AG10803 (cell line): ENCODE results near the gene SFR1.
A peak's percentile ranks its signal among the peaks of the same experiment; 100 is the strongest.

Source experiments
- DNase-seq: peaks from one replicate; pipeline ENCODE4 v3.0.0; 2010; ENCODE audit warnings: low read depth
- H3K4me3 ChIP-seq: 2 replicates; pipeline ENCODE4 v1.5.1; 2011; ENCODE audit warnings: mild to moderate bottlenecking, low read length, control low read depth
- CTCF ChIP-seq: conservative IDR thresholded peaks from 2 replicates; pipeline ENCODE4 v1.5.1; 2011; ENCODE audit warnings: mild to moderate bottlenecking, low read length, control low read depth, inconsistent platforms

The SFR1 gene

DNA sequence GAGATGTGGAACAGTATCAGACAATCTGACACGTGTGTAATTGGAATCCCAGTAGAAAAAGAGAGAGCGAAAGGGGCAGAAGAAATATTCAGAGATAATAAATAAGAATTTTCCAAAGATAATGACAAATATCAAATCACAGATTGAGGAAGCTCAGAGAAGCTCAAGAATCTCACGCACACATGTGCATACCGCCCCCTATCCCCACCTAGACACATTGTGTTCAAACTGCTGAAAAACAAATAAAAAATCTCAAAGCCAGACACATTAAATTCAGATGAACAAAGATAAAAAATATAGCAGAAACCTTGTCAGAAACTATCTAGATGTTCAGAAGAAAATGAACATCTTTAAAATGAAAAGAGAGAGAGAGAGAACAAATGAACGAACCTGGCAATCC, 17.2 kb downstream of the SFR1 start:
- DNase-seq: no peak
- peak; percentile 42 for TF ChIP-seq CTCF

DNA sequence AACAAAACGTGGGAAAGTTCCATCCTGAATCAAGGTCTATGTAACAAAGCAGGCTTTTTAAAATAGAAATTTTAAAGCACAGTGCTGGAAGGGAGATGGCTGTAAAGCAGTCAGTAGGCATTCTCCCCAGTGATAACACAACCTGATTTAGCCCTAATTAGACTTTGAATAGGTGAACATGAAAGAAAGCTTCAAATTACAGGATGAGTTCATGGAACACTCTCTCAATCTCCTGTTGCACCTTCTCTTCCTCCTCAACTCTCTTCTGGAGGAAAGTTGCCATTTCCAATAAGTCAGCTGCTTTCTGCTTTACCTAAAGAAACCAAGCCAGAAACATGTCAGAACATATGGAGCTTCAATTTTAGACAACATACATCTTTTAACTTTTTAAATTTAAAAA, 20.1 kb downstream of the SFR1 start:
- no peak overlapping the region for H3K4me3 ChIP-seq
- no peak for TF ChIP-seq CTCF
- no peak for DNase-seq

More for the DNA sequence above, 17.2 kb downstream of the SFR1 start:
- H3K4me3 ChIP-seq: no peak overlapping the region

GRCh38 chr10:104143829-104144228, 21.9 kb downstream of the SFR1 start:
- no peak for DNase-seq

DNA sequence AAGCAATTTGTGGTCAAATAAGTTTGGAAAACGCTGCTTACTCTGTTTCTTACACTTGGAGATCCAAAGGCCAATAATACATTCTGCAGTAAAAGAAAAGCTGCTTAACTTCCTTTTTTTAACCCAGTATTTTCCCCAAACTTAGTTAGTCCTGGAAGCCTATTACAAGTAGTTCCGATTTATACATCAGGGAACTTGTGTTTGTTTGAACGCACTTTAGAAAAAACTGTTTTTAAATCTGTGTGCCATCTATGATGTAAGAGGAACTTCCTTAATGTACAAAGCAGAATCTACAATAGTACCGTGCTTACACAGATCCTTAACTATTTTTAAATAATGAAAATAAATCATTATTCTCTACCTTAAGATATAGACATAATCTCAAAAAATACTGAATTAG, 23.0 kb downstream of the SFR1 start:
- DNase-seq: no peak
- H3K4me3 ChIP-seq: no peak overlapping the region
- no peak for TF ChIP-seq CTCF

More at GRCh38 chr10:104143829-104144228, 21.9 kb downstream of the SFR1 start:
- H3K4me3 ChIP-seq: no peak overlapping the region
- TF ChIP-seq CTCF: no peak

DNA sequence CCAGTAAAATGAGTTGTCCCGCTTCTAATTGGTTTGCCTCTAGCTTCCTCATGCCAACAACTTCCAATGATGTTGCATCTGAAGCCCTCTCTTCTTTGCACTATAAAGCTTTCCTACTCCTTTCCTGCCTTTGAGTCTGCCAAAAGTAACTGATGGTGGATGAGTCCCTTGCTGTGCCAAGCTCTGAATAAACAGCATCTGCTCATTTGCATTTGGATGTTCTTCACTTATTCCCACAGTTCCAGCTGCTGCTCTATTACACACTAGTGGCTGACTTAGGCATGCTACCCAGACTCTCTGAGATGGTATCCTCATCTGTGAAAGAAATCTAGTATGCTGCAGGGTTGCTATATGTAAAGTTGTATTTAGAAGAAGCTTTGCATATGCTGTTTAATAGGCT, 24.9 kb downstream of the SFR1 start:
- no peak overlapping the region for H3K4me3 ChIP-seq
- no peak for DNase-seq
- no peak for TF ChIP-seq CTCF

DNA sequence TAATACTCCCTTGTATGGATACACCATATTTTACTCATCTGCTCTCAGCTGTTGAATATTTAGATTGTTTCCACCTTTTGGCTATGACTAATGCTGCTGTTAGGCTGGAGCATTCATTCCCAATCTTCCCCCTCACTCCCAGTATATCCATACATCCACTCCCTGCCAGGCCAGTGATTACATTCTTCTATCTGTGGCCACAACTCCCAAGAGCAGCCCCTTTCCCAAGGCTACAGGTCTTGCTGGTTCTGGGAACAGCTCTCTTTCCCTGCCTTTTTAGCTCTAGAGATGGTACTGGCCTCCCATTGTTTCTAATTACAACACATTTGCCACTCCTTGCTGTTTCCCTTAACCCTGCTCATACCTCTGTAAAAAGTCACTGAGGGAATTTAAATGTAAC, 28.2 kb downstream of the SFR1 start:
- TF ChIP-seq CTCF: no peak
- H3K4me3 ChIP-seq: no peak overlapping the region
- DNase-seq: no peak

GRCh38 chr10:104151737-104152136, 29.8 kb downstream of the SFR1 start:
- TF ChIP-seq CTCF: no peak
- DNase-seq: no peak
- H3K4me3 ChIP-seq: no peak overlapping the region
